Coronary artery (tissue), 2 donors: ENCODE measurements around the gene SLC16A1.
"Not testable (repeated sequence)": the region's sequence is repeated elsewhere in the genome, so short reads cannot be mapped to it uniquely, and the experiment has no call there.

Experiments used
- DNase-seq: peaks from one replicate; pipeline ENCODE4 v3.0.0-alpha.2; 2017; ENCODE audit warnings: low spot score
- H3K27ac ChIP-seq, 2 donors: fragments of 200-600 bp; sonication (generic); one replicate each; pipeline ENCODE4 v1.5.1; 2016 to 2019
- H3K4me3 ChIP-seq: fragments of 200-600 bp; sonication (generic); 2 replicates; pipeline ENCODE4 v1.5.1; 2016; ENCODE audit warnings: mild to moderate bottlenecking, moderate library complexity
- CTCF ChIP-seq: fragments of 200-600 bp; sonication (generic); IDR thresholded peaks from one replicate; pipeline ENCODE4 v1.5.1; 2019; ENCODE audit warnings: antibody characterized with exemption

The SLC16A1 gene

GRCh38 chr1:112982853-112983536 is 27.0 kb upstream of the SLC16A1 start:
- no peak for TF ChIP-seq CTCF
- no peak overlapping the region for H3K27ac ChIP-seq

GRCh38 chr1:112982328-112982727 is 26.3 kb upstream of the SLC16A1 start:
- no peak for DNase-seq
- TF ChIP-seq CTCF, result no peak
- H3K27ac ChIP-seq, result no peak overlapping the region
- H3K4me3 ChIP-seq, result no peak overlapping the region

More at GRCh38 chr1:112982853-112983536, 27.0 kb upstream of the SLC16A1 start:
- DNase-seq, result no peak
- no peak overlapping the region for H3K4me3 ChIP-seq

- H3K4me3 ChIP-seq, H3K27ac ChIP-seq, DNase-seq: not testable (repeated sequence)
Measured at GRCh38 chr1:112981834-112982233, 25.8 kb upstream of the SLC16A1 start.

- Histone ChIP-seq H3K4me3 (no peak overlapping the region), H3K27ac (no peak overlapping the region)
- no peak for TF ChIP-seq CTCF
- no peak for DNase-seq
Measured at GRCh38 chr1:112981426-112981825, 25.4 kb upstream of the SLC16A1 start.

GRCh38 chr1:112975336-112975735 is 19.3 kb upstream of the SLC16A1 start:
- no peak overlapping the region for H3K4me3 ChIP-seq
- H3K27ac ChIP-seq, result no peak overlapping the region
- no peak for DNase-seq
- no peak for TF ChIP-seq CTCF

GRCh38 chr1:112974646-112975045 is 18.6 kb upstream of the SLC16A1 start:
- no peak for TF ChIP-seq CTCF

GRCh38 chr1:112973788-112974187 is 17.8 kb upstream of the SLC16A1 start:
- TF ChIP-seq CTCF, result no peak
- H3K4me3 ChIP-seq, result no peak overlapping the region
- H3K27ac ChIP-seq, result no peak overlapping the region
- DNase-seq, result no peak

More at GRCh38 chr1:112974646-112975045, 18.6 kb upstream of the SLC16A1 start:
- DNase-seq, result no peak
- Histone ChIP-seq H3K4me3 (no peak overlapping the region), H3K27ac (no peak overlapping the region)
